Measurements from ENCODE around the gene MDP1. TPM values are rescaled to one million over a fixed set of nuclear protein-coding genes. Genes with fewer than 3 reads are reported as not detected.

MDP1 gene
- total and polyA plus RNA-seq, 2 of the 8 experiments (the other 6 are each of a cell fraction or from before 2014, with no cell fraction given) = 17.7 to 32.2 TPM

DNA sequence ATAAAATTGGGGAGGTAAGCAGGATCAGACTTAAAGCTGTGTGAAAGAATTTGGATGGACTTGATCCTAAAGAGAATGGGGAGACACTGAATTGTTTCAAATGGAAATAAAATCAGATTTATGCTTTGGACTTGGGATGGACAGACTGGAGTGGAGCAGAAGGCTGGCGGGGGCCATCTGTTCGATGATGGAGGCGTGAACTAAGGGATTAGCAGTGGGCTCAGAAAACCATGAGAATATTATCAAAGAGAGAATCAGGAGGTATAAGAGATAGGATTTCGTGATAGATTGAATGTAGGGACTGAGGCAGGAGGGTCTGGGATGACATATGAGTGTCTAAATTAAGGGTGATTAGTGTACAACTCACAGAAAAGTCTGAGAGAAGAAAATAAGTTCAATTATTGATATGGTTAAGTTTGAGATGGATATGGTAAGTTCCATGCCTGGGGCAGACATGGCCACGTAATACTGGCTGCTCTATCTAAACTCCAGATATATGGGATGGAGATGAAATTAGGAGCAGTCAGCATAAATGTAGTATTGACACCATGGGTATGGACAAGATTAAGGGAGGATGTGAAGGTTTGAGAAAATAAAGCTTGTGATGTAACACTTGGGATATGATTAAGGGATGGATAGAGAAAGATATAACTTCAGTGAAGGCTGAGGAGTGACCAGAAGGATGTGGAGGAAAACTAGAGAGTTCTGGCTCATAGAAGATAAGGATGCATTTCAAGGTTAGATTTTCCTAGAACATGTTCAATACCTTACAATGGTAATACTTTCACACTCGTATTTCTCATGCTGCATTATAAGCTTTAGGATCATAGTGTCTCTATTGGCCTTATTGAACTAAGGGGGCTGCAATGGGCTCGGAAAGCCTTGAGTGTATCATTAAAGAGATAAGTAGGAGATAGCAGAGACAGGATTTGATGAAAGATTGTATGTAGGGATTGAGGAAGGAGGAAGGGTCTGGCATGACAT lies 11.4 kb downstream of the MDP1 start:
- Histone ChIP-seq H4K91ac (replicated peaks; ENCODE audit: insufficient read length, low read length) (no peak overlapping the region), H3K4me1 (replicated peaks in 1 of 4; ENCODE audit: control insufficient read depth in 3 of 4, insufficient read depth in 4 of 4, low read length in 3 of 4) (peaks cover 0 to 7% (median 4%) of the 10 kb centered on the region in 4 experiments; a peak in 3 of 7 replicates), H2BK15ac (ENCODE audit: low read length) (no peak overlapping the region), H3K4me2 (ENCODE audit: insufficient read depth in 1 of 2, low read depth in 2 of 2, low read length in 2 of 2) (no peak overlapping the region), H3K9me3 (ENCODE audit: insufficient read depth in 2 of 2, low read depth in 1 of 2, low read length in 1 of 2) (peaks cover 6 to 7% of the 10 kb centered on the region in 2 experiments), H3K27ac (ENCODE audit: low read depth, low read length) (no peak overlapping the region), H3K23me2 (ENCODE audit: low read depth, low read length) (no peaks in the 10 kb centered on the region), H2BK5ac (ENCODE audit: low read depth, low read length) (no peak overlapping the region), H3K14ac (ENCODE audit: insufficient read length) (no peak overlapping the region), H2BK120ac (replicated peaks; ENCODE audit: low read depth, low read length) (no peak overlapping the region), H3K27me3 (replicated peaks in 1 of 4; ENCODE audit: control insufficient read depth in 3 of 4, extremely low read depth in 1 of 4, insufficient read depth in 3 of 4, low read length in 3 of 4) (no peaks in the 10 kb centered on the region), H2AK5ac (ENCODE audit: low read depth, low read length) (no peak overlapping the region), H4K5ac (ENCODE audit: insufficient read length, low read depth, low read length) (no peak overlapping the region), H2BK12ac (ENCODE audit: low read depth, low read length) (no peak overlapping the region), H3K4ac (replicated peaks; ENCODE audit: insufficient read length, low read depth, low read length) (no peak overlapping the region), H4K20me1 (replicated peaks in 1 of 2; ENCODE audit: control insufficient read depth in 1 of 2, insufficient read depth in 2 of 2, low read length in 2 of 2) (peaks cover 0 to 2% of the 10 kb centered on the region in 2 experiments), H2AFZ (ENCODE audit: low read length) (no peak overlapping the region), H3K23ac (ENCODE audit: insufficient read length) (no peak overlapping the region), H4K8ac (ENCODE audit: extremely low read depth, insufficient read depth, low read length) (no peak overlapping the region), H3K18ac (ENCODE audit: extremely low read depth, low read length) (no peak overlapping the region), H3K79me1 (ENCODE audit: low read depth, low read length) (no peaks in the 10 kb centered on the region), H3K56ac (replicated peaks; ENCODE audit: insufficient read length, low read depth, low read length) (no peak overlapping the region), H3K4me3 (ENCODE audit: extremely low read depth in 1 of 4, insufficient read depth in 2 of 4, low read depth in 3 of 4, low read length in 4 of 4) (no peak overlapping the region), H3K79me2 (ENCODE audit: control insufficient read depth in 1 of 2, insufficient read depth in 2 of 2, low read length in 2 of 2) (no peaks in the 10 kb centered on the region), H3K9ac (replicated peaks in 1 of 4; ENCODE audit: extremely low read depth in 1 of 4, low read depth in 3 of 4, low read length in 3 of 4) (no peak overlapping the region; a peak in 1 of 7 replicates), H2BK20ac (ENCODE audit: low read length) (no peak overlapping the region), H3K36me3 (ENCODE audit: control insufficient read depth in 2 of 4, insufficient read depth in 4 of 4, low read length in 3 of 4) (peaks cover 14 to 46% (median 30%) of the 10 kb centered on the region in 4 experiments; a peak in 7 of 8 replicates)
- FAIRE-seq = no peak
- CTCF ChIA-PET (ENCODE audit: partially characterized antibody) = interaction anchor here (2.3 kb wide), 1 partner anchor 10 kb away, joined by 9 read pairs; the partner anchor contains the start of gene CHMP4A
- WGBS, 2 experiments (ENCODE audit: extremely low coverage in 1 of 2, insufficient coverage in 1 of 2, insufficient read length in 1 of 2, insufficient replicate concordance in 2 of 2, low coverage in 1 of 2, low lambda C conversion rate in 2 of 2, missing lambda C conversion rate in 1 of 2) = 95 to 100% methylated on average over 1 to 7 of the region's 7 CpGs
- POLR2A ChIA-PET (ENCODE audit: partially characterized antibody) = interaction anchor here (0.6 to 5.0 kb wide), 6 partner anchors 9 to 45 kb away, joined by 3 to 24 read pairs (median 6); partner anchors contain the start of genes CHMP4A, MDP1 and TM9SF1
- no peak for DNase-seq (ENCODE audit: low read depth in 1 of 2, low spot score in 2 of 2)
- TF ChIP-seq TBP (IDR thresholded peaks at IDR 0.05; ENCODE audit: low read depth, low read length) (no peak), POLR2A (IDR thresholded peaks at IDR 0.05; ENCODE audit: control extremely low read depth in 1 of 2, low read depth in 2 of 2, low read length in 2 of 2) (peak in 1 of 2 experiments; percentile 36; a peak in 1 of 3 replicates)

Data from H1 (cell line).